CD4-positive, alpha-beta memory T cell (primary cell): ENCODE measurements around the gene BPIFB2. TPM values are rescaled to one million over a fixed set of nuclear protein-coding genes. Genes with fewer than 3 reads are reported as not detected.
A peak's percentile ranks its signal among the peaks of the same experiment; 100 is the strongest.

Experiments
- CTCF ChIA-PET: fragments of 350-600 bp; sonication (Branson Sonifier 250); formaldehyde crosslinking; loops from one replicate; lab custom pipeline; 2021; ENCODE audit warnings: inconsistent platforms; ENCODE audit not compliant: partially characterized antibody; lab: Charles Lee
- POLR2A ChIA-PET: fragments of 350-600 bp; sonication (Branson Sonifier 250); formaldehyde crosslinking; loops from one replicate; lab custom pipeline; 2021; ENCODE audit not compliant: partially characterized antibody; lab: Charles Lee
- DNase-seq, 5 donors: peaks; one replicate each; pipeline versions ENCODE4 v3.0.0 to v3.0.0-alpha.2; 2020 to 2022; ENCODE audit warnings: mixed read lengths in 1 of 5
- H3K27ac ChIP-seq: one replicate; pipeline ENCODE4 v1.7.0; 2013; ENCODE audit warnings: low read depth, low read length
- H3K27me3 ChIP-seq: 2 replicates; pipeline ENCODE4 v1.7.0; 2013; ENCODE audit warnings: mild to moderate bottlenecking, low read length, moderate library complexity; ENCODE audit not compliant: insufficient read depth
- H3K36me3 ChIP-seq: 2 replicates; pipeline ENCODE4 v1.7.0; 2013; ENCODE audit warnings: mild to moderate bottlenecking, low read length, moderate library complexity; ENCODE audit not compliant: insufficient read depth
- H3K4me1 ChIP-seq: 2 replicates; pipeline ENCODE4 v1.7.0; 2013; ENCODE audit warnings: mild to moderate bottlenecking, low read length, moderate library complexity; ENCODE audit not compliant: insufficient read depth
- H3K4me3 ChIP-seq, 2 donors: one replicate each; pipeline ENCODE4 v1.7.0; 2013; ENCODE audit warnings: low read length in 2 of 2, mild to moderate bottlenecking in 1 of 2
- H3K9me3 ChIP-seq, 2 donors: one replicate each; pipeline ENCODE4 v1.7.0; 2013; ENCODE audit warnings: low read length in 2 of 2, control low read depth in 1 of 2; ENCODE audit not compliant: control insufficient read depth in 1 of 2
- H3K27ac Mint-ChIP-seq, 7 donors: one replicate each; pipeline ENCODE4 v1.8.0; 2020 to 2021; ENCODE audit warnings: mixed read lengths in 7 of 7, mild to moderate bottlenecking in 6 of 7, inconsistent platforms in 3 of 7, moderate library complexity in 3 of 7
- H3K27me3 Mint-ChIP-seq, 2 donors: one replicate each; pipeline ENCODE4 v1.8.0; 2020 to 2021; ENCODE audit warnings: mixed read lengths in 2 of 2
- H3K36me3 Mint-ChIP-seq, 2 donors: one replicate each; pipeline ENCODE4 v1.8.0; 2020 to 2021; ENCODE audit warnings: mixed read lengths in 2 of 2, inconsistent platforms in 1 of 2, mild to moderate bottlenecking in 1 of 2
- H3K4me1 Mint-ChIP-seq, 4 donors: one replicate each; pipeline ENCODE4 v1.8.0; 2020 to 2021; ENCODE audit warnings: mixed read lengths in 4 of 4, mild to moderate bottlenecking in 1 of 4
- H3K4me3 Mint-ChIP-seq, 8 donors: one replicate each; pipeline ENCODE4 v1.8.0; 2020 to 2021; ENCODE audit warnings: mixed read lengths in 8 of 8, mild to moderate bottlenecking in 7 of 8, moderate library complexity in 6 of 8, inconsistent platforms in 3 of 8
- H3K9me3 Mint-ChIP-seq, 8 donors: one replicate each; pipeline ENCODE4 v1.8.0; 2020 to 2021; ENCODE audit warnings: mixed read lengths in 8 of 8, mild to moderate bottlenecking in 5 of 8, inconsistent platforms in 3 of 8, moderate library complexity in 1 of 8
- intact Hi-C: fragments of 100-400 bp; cut with micrococcal nuclease; formaldehyde crosslinking; loops from one replicate; pipeline ENCODE4 v1.15.1; 2023
- polyA plus RNA-seq, 2 donors: library from polyadenylated mRNA; unstranded; fragments of 300-500 nt; fragmentation: Illumina TruSeq; gene quantifications; one replicate each; pipeline ENCODE4 v1.2.3, GENCODE V29; 2021
- total RNA-seq, 2 experiments: library from RNA; stranded (reverse); gene quantifications; one replicate each; pipeline ENCODE4 v1.2.3, GENCODE V29; 2021

The BPIFB2 gene
- total and polyA plus RNA-seq, 4 experiments from 2014 or later: not detected

DNA sequence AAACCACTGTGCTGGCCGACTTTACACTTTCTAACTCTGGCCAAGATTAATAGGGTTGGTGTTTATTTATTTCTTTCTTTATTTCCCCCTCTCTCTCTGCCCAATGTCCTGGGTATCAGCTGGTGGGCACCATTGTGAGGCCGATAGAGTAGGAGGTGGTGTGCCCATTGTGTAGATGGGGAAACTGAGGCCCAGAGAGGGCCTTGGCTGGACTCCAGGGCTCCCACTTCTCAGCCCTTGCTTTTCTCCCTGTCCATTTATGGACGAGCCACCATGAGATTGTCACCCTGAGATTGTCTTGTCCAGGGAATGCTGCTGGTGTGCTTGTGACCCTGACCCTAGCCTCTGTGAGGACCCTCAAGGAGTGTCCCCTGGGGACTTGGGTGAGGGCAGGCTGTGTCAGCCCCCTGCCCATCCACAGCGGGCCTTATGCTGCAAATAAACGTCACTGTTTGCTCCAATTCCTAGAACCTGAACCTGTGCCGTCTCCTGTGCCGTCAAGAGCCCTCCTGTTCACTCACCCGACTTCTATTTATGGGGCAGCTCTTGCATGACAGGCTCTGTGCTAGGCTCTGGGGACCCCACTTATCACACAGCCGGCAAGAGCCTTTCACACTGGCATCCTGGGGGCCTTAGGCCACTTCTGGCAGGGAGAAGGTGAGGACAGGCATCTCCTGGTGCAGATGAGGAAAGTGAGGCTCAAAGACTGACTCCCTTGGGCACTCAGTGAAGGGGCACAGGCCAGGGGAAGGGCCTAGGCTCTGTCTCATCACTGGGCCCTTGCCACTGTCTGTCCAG lies 28.1 kb upstream of the BPIFB2 start:
- intact Hi-C loops: loop anchor here (10.0 kb wide), 2 partner anchors 155 to 445 kb away; no protein-coding TSS in a partner anchor
- CTCF ChIA-PET: no interaction called here
- Histone ChIP-seq H3K36me3 (no peaks in the 10 kb centered on the region), H3K4me1 (peaks cover 27% of the 10 kb centered on the region), H3K27me3 (no peaks in the 10 kb centered on the region), H3K27ac (no peak overlapping the region), H3K9me3 (peaks cover 0 to 13% of the 10 kb centered on the region in 2 donors), H3K4me3 (no peak overlapping the region)
- Mint-ChIP-seq H3K4me1 (peaks cover 15 to 35% (median 22%) of the 10 kb centered on the region in 4 donors), H3K9me3 (peaks cover 0 to 30% (median 18%) of the 10 kb centered on the region in 8 donors), H3K27me3 (no peaks in the 10 kb centered on the region), H3K4me3 (peak overlapping the region in 1 of 8 donors; percentile 5), H3K36me3 (peaks cover 3 to 11% of the 10 kb centered on the region in 2 donors), H3K27ac (peak overlapping the region in 5 of 7 donors; percentile 22 to 75 (median 29))
- no peak for DNase-seq
- POLR2A ChIA-PET: interaction anchor here (1.0 kb wide), 1 partner anchor 12 kb away, joined by 3 read pairs; no protein-coding TSS in a partner anchor

- no peak overlapping the region for H3K27ac ChIP-seq
- no peaks in the 10 kb centered on the region for H3K36me3 ChIP-seq
- H3K27me3 ChIP-seq: no peaks in the 10 kb centered on the region
- peaks cover 0 to 13% of the 10 kb centered on the region in 2 donors for H3K9me3 ChIP-seq
- peak overlapping the region in 2 of 7 donors; percentile 18 to 19 for H3K27ac Mint-ChIP-seq
- intact Hi-C loops: no loop called here
- CTCF ChIA-PET: no interaction called here
- no peak overlapping the region for H3K4me3 Mint-ChIP-seq
- peaks cover 25% of the 10 kb centered on the region for H3K4me1 ChIP-seq
- POLR2A ChIA-PET: no interaction called here
- no peaks in the 10 kb centered on the region for H3K27me3 Mint-ChIP-seq
- DNase-seq: no peak
- no peak overlapping the region for H3K4me3 ChIP-seq
- peaks cover 11 to 35% (median 18%) of the 10 kb centered on the region in 4 donors for H3K4me1 Mint-ChIP-seq
- peaks cover 0 to 23% (median 15%) of the 10 kb centered on the region in 8 donors for H3K9me3 Mint-ChIP-seq
- H3K36me3 Mint-ChIP-seq: peaks cover 3 to 8% of the 10 kb centered on the region in 2 donors
These were observed 27.2 kb upstream of the BPIFB2 start for GRCh38 chr20:32980131-32980941.

DNA sequence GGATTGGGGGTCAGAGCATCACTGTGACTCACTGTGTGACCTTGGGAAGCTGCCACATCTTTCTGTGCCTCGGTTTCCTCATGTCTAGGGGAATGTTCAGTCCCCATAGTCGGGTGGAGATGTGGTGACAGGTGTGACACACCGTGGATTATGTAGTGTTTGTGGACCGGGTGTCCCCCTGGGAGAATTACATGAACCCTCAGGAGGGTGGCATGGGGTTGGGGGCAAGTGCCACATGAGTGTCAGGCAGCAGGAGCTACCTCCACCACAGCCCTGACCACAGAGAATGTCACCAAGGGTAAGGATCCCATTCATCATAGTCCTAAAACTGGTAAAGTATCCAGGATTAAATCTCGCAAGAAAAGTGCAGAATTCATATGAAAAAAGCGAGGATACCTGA lies 26.5 kb upstream of the BPIFB2 start:
- CTCF ChIA-PET: interaction anchor here (1.2 kb wide), 1 partner anchor 23 kb away, joined by 3 read pairs; the partner anchor contains the start of gene SUN5
- Histone ChIP-seq H3K9me3 (peaks cover 0 to 12% of the 10 kb centered on the region in 2 donors), H3K4me1 (peaks cover 20% of the 10 kb centered on the region), H3K27me3 (no peaks in the 10 kb centered on the region), H3K4me3 (no peak overlapping the region), H3K36me3 (no peaks in the 10 kb centered on the region), H3K27ac (no peak overlapping the region)
- H3K9me3 Mint-ChIP-seq: peaks cover 0 to 17% (median 11%) of the 10 kb centered on the region in 8 donors
- H3K27ac Mint-ChIP-seq: peak overlapping the region in 1 of 7 donors; percentile 18
- intact Hi-C loops: no loop called here
- peaks cover 11 to 36% (median 16%) of the 10 kb centered on the region in 4 donors for H3K4me1 Mint-ChIP-seq
- POLR2A ChIA-PET: interaction anchor here (3.2 kb wide), 1 partner anchor 9 kb away, joined by 15 read pairs; no protein-coding TSS in a partner anchor
- peaks cover 3 to 8% of the 10 kb centered on the region in 2 donors for H3K36me3 Mint-ChIP-seq
- H3K27me3 Mint-ChIP-seq: no peaks in the 10 kb centered on the region
- no peak for DNase-seq
- no peak overlapping the region for H3K4me3 Mint-ChIP-seq

DNA sequence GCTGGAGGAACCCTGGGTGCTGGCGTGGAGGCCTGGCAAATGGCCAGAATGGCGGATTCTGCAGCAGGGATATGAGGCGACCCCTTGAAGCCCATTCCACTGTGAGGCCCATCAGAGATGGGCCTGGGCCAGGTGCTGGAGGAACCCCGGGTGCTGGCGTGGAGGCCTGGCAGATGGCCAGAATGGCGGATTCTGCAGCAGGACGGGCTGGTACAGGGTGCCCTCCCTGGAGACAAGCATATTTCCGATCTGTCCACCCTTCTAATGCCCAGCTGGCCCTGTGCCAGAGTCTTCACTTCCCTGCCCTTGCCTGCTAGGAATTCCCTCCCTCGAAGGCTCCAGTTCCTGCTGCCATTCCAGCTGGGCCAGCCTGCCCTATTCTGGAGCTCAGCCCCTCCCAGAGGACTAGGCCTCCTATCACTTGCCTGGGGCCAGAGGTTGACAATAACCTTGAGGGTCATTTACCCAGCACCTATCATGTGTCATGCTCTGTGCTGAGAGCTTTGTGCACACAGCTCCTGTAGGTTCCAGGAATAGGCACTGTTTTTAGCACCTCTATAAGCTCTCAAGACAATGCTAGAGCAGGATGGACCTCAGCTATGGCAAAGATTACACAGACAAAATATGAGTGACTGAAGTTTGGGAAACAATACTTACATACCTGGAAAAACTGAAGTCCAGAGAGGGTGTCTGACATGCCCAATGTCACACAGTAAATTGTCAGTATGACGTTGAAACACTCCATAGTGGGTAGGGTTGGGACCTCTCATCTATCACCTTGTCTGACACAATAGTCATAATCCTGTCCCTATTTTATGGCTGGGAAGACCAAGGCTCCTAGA lies 24.7 kb upstream of the BPIFB2 start:
- no peak overlapping the region for H3K4me3 ChIP-seq
- peaks cover 0 to 2% (median 0%) of the 10 kb centered on the region in 8 donors for H3K9me3 Mint-ChIP-seq
- no peaks in the 10 kb centered on the region for H3K27me3 ChIP-seq
- no peaks in the 10 kb centered on the region for H3K27me3 Mint-ChIP-seq
- intact Hi-C loops: no loop called here
- no peak overlapping the region for H3K4me3 Mint-ChIP-seq
- peaks cover 7 to 23% (median 8%) of the 10 kb centered on the region in 4 donors for H3K4me1 Mint-ChIP-seq
- no peaks in the 10 kb centered on the region for H3K36me3 ChIP-seq
- CTCF ChIA-PET: interaction anchor here (1.1 to 2.3 kb wide), 4 partner anchors 10 to 37 kb away, joined by 3 to 9 read pairs (median 4); no protein-coding TSS in a partner anchor
- no peaks in the 10 kb centered on the region for H3K9me3 ChIP-seq
- no peak overlapping the region for H3K27ac ChIP-seq
- H3K27ac Mint-ChIP-seq: peak overlapping the region in 4 of 7 donors; percentile 47 to 81 (median 52)
- POLR2A ChIA-PET: interaction anchor here (3.2 kb wide), 1 partner anchor 11 kb away, joined by 15 read pairs; no protein-coding TSS in a partner anchor
- DNase-seq: no peak
- H3K36me3 Mint-ChIP-seq: no peaks in the 10 kb centered on the region
- peaks cover 1% of the 10 kb centered on the region for H3K4me1 ChIP-seq

DNA sequence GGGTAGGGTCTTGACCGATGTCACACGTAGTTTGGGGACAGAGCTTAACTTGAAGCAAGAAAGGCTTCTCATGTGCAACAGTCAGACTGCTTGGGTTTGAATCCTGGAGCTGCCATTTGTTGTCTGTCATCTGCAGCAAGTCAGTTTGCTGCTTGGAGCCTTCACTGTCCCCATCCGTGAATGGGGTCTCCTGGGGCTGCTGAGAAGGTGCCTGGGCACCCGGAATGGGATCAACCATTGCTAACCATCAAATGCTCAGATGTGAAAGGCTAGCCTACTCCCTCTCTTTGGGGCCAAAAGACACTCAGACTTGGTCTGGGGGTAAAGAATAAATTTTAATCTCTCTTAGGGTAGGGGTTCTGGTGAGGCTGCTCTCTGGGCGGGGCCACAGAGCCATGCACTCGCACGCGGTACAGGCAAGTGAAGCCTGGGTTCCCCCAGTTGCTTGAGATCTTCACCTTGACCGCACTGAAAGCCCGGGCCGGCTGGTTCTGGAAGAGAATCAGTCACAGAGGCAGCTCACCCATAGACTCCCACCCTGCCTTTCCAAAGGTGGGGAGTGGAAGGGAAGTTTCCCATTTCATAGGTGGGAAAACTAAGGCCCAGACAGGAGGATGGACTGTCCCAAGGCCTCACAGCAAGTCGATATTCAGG lies 23.9 kb upstream of the BPIFB2 start:
- Mint-ChIP-seq H3K27me3 (no peaks in the 10 kb centered on the region), H3K4me3 (no peak overlapping the region), H3K4me1 (peaks cover 5 to 19% (median 7%) of the 10 kb centered on the region in 4 donors), H3K27ac (peak overlapping the region in 4 of 7 donors; percentile 16 to 55 (median 49)), H3K9me3 (no peaks in the 10 kb centered on the region), H3K36me3 (no peaks in the 10 kb centered on the region)
- intact Hi-C loops: no loop called here
- CTCF ChIA-PET: interaction anchor here (1.0 to 2.3 kb wide), 4 partner anchors 10 to 38 kb away, joined by 3 to 9 read pairs (median 4); no protein-coding TSS in a partner anchor
- H3K36me3 ChIP-seq: no peaks in the 10 kb centered on the region
- no peak overlapping the region for H3K27ac ChIP-seq
- no peaks in the 10 kb centered on the region for H3K27me3 ChIP-seq
- H3K4me3 ChIP-seq: no peak overlapping the region
- POLR2A ChIA-PET: interaction anchor here (0.6 to 3.2 kb wide), 2 partner anchors 11 to 223 kb away, joined by 3 to 15 read pairs; no protein-coding TSS in a partner anchor
- no peaks in the 10 kb centered on the region for H3K9me3 ChIP-seq
- DNase-seq: no peak
- no peaks in the 10 kb centered on the region for H3K4me1 ChIP-seq

- POLR2A ChIA-PET: interaction anchor here (0.6 to 3.2 kb wide), 2 partner anchors 12 to 222 kb away, joined by 3 to 15 read pairs; no protein-coding TSS in a partner anchor
- Histone ChIP-seq H3K36me3 (no peaks in the 10 kb centered on the region), H3K9me3 (no peaks in the 10 kb centered on the region), H3K27me3 (no peaks in the 10 kb centered on the region), H3K4me1 (no peaks in the 10 kb centered on the region), H3K4me3 (no peak overlapping the region), H3K27ac (no peak overlapping the region)
- DNase-seq: no peak
- CTCF ChIA-PET: interaction anchor here (1.0 to 2.3 kb wide), 2 partner anchors 11 to 38 kb away, joined by 5 to 9 read pairs; no protein-coding TSS in a partner anchor
- Mint-ChIP-seq H3K27ac (peak overlapping the region in 1 of 7 donors; percentile 32), H3K9me3 (no peaks in the 10 kb centered on the region), H3K4me3 (no peak overlapping the region), H3K4me1 (peaks cover 5 to 19% (median 7%) of the 10 kb centered on the region in 4 donors), H3K27me3 (no peaks in the 10 kb centered on the region), H3K36me3 (no peaks in the 10 kb centered on the region)
- intact Hi-C loops: no loop called here
These were observed 23.3 kb upstream of the BPIFB2 start for GRCh38 chr20:32984196-32984595.
